SK-N-SH (cell line): ENCODE measurements around the gene MUC20.

Experiments
- CTCF ChIP-seq: fragments of 200-600 bp; sonication (generic); IDR thresholded peaks from 2 replicates; pipeline ENCODE4 v1.6.1; 2017; ENCODE audit warnings: antibody characterized with exemption, mild to moderate bottlenecking, moderate library complexity
- FOXM1 ChIP-seq: IDR thresholded peaks from 2 replicates; pipeline ENCODE4 v1.4.0; 2012; ENCODE audit warnings: low read depth, mild to moderate bottlenecking
- GABPA ChIP-seq: IDR thresholded peaks from 2 replicates; pipeline ENCODE4 v1.4.0; 2012; ENCODE audit warnings: low read depth, mild to moderate bottlenecking
- POLR2AphosphoS5 ChIP-seq: IDR thresholded peaks from 2 replicates; pipeline ENCODE4 v1.6.1; 2012; ENCODE audit warnings: low read depth, low read length

GRCh38 chr3:195760345-195761122 is 39.8 kb downstream of the MUC20 start:
- TF ChIP-seq POLR2AphosphoS5 (no peak), CTCF (no peak), FOXM1 (no peak), GABPA (no peak)
